Ovary (tissue), 10 donors: Measurements from ENCODE around the gene POPDC3. TPM values are rescaled to one million over a fixed set of nuclear protein-coding genes. Genes with fewer than 3 reads are reported as not detected.
A peak's percentile ranks its signal among the peaks of the same experiment; 100 is the strongest.
"Not testable (repeated sequence)": the region's sequence is repeated elsewhere in the genome, so short reads cannot be mapped to it uniquely, and the experiment has no call there.

ENCODE experiments used
- DNase-seq, 5 donors: peaks; one replicate each; pipeline ENCODE4 v3.0.0-alpha.2; 2019 to 2020
- H3K27ac ChIP-seq, 2 donors: fragments of 200-600 bp; one replicate each; pipeline versions ENCODE4 v1.5.1 to v1.8.0; 2019 to 2022
- H3K27me3 ChIP-seq: fragments of 200-600 bp; one replicate; pipeline ENCODE4 v1.8.0; 2022
- H3K36me3 ChIP-seq: fragments of 200-600 bp; sonication (generic); one replicate; pipeline ENCODE4 v1.5.1; 2019
- H3K4me1 ChIP-seq: one replicate; pipeline ENCODE4 v1.8.1; 2013; ENCODE audit warnings: mild to moderate bottlenecking, moderate library complexity; ENCODE audit not compliant: insufficient read depth
- H3K4me3 ChIP-seq: fragments of 200-600 bp; sonication (generic); one replicate; pipeline ENCODE4 v1.5.1; 2017
- H3K9me3 ChIP-seq, 2 donors: fragments of 200-600 bp in 1 of 2; sonication (generic) in 1 of 2; one replicate each; pipeline versions ENCODE4 v1.5.1 to v1.8.1; 2013 to 2019; ENCODE audit warnings: mild to moderate bottlenecking in 1 of 2, moderate library complexity in 1 of 2
- CTCF ChIP-seq, 3 donors: fragments of 450-650 bp in 2 of 3; fragments of 200-600 bp in 1 of 3; IDR thresholded peaks; one replicate each; pipeline versions ENCODE4 v1.5.1 to v1.8.0; 2016 to 2022; ENCODE audit warnings: antibody characterized with exemption in 3 of 3, mild to moderate bottlenecking in 1 of 3
- EP300 ChIP-seq: sonication (generic); formaldehyde crosslinking; IDR thresholded peaks from one replicate; pipeline ENCODE4 v1.6.1; 2017; ENCODE audit warnings: antibody characterized with exemption
- POLR2A ChIP-seq: fragments of 450-650 bp; IDR thresholded peaks from one replicate; pipeline ENCODE4 v1.6.1; 2017; ENCODE audit warnings: antibody characterized with exemption, mild to moderate bottlenecking, moderate library complexity
- WGBS, 3 donors: extraction: QIAGEN DNeasy Blood & Tissue Kit in 1 of 3; methylation state at CpG; one replicate each; pipeline versions ENCODE4 v1.1.5 to v1.1.7; 2013 to 2017; 5-methylcytosine and 5-hydroxymethylcytosine counted together
- intact Hi-C, 4 donors: fragments of 100-400 bp; cut with DNase I; formaldehyde crosslinking; loops; one replicate each; pipeline versions ENCODE4 v1.11.0 to v1.15.1; 2022 to 2023
- long read RNA-seq, 3 donors: library from polyadenylated mRNA in 2 of 3; unstranded in 2 of 3; transcript quantifications; one replicate each; pipeline ENCODE4 v2.0.0 and lab custom pipeline, GENCODE V29; 2021 to 2026
- polyA plus RNA-seq, 2 donors: library from polyadenylated mRNA; stranded (reverse); fragments of 200-250 nt in 1 of 2; fragments of 350-450 nt in 1 of 2; fragmentation: Illumina TruSeq in 1 of 2; extraction: RNeasy Lipid Tissue Mini Kit (QIAGEN cat#74804) in 1 of 2; gene quantifications; one replicate each; pipeline ENCODE4 v1.2.3, GENCODE V29; 2013 to 2014
- total RNA-seq, 7 donors: library from RNA; depleted of rRNA in 2 of 7; stranded (reverse); fragments of >200 nt in 2 of 7; fragmentation: NEBNext Ultra II Directional in 3 of 7; extraction: Animal tissue kit (Norgen Biotek cat#: 25700) in 3 of 7; gene quantifications; one replicate each; pipeline versions ENCODE4 v1.1.0 to v1.2.4, GENCODE V29; 2016 to 2023
- donor health status: DM: no; HTN: no; CAD: no; lungs with moderate emphysema.
- donor health status: DM: no; HTN: no; CAD: no.
- donor health status: Bipolar disorder and iron deficiency.
- donor health status: DM: yes; HTN: yes; CAD: no.
- donor health status: DM: no; HTN: no; CAD: no.
- donor health status: DM: yes; HTN: yes; CAD: no.

The POPDC3 gene
- total RNA-seq, result under 1 TPM in 1 of 7 donors, not detected in 6; 0.45 TPM
- 1 to 10 TPM in 1 of 2 donors, under 1 TPM in 1; 0.15 to 3.1 TPM for polyA plus RNA-seq
- long read RNA-seq, donor 1, partial matches to known transcripts, result 1 of 1 reads
- long read RNA-seq, donor 1, other reads (novel, unspliced or antisense), result 0 of 1 reads
- long read RNA-seq, donor 2, partial matches to known transcripts, result 0 of 8 reads
- long read RNA-seq, donor 2, other reads (novel, unspliced or antisense), result 0 of 8 reads
- long read RNA-seq, donor 3, result 0 reads

GRCh38 chr6:105179244-105180065 lies at the start of gene POPDC3:
Gene POPDC3, minus strand, starts transcription at chr6:105180014. Its CDS starts 18,105 bp downstream, at chr6:105161909.
- H3K4me1 ChIP-seq, result no peaks in the 10 kb centered on the region
- no peaks in the 10 kb centered on the region for H3K36me3 ChIP-seq
- DNase-seq, result peak in 1 of 5 donors; percentile 11
- intact Hi-C loops, result no loop called here
- H3K4me3 ChIP-seq, result peak within 1 kb of the TSS; percentile 29
- TF ChIP-seq POLR2A (no peak), CTCF (IDR thresholded peaks at IDR 0.05) (no peak), EP300 (no peak)
- no peaks in the 10 kb centered on the region for H3K27me3 ChIP-seq
- WGBS, 3 donors, result 3 to 5% (median 3%) methylated on average over 72 to 90 of the region's 90 CpGs
- H3K9me3 ChIP-seq, result no peaks in the 10 kb centered on the region
- no peak within 1 kb of the TSS for H3K27ac ChIP-seq

- Histone ChIP-seq H3K9me3 (no peaks in the 10 kb centered on the region), H3K27ac (no peak overlapping the region), H3K4me1 (no peaks in the 10 kb centered on the region), H3K36me3 (no peaks in the 10 kb centered on the region), H3K4me3 (no peak overlapping the region), H3K27me3 (no peaks in the 10 kb centered on the region)
- TF ChIP-seq CTCF (IDR thresholded peaks at IDR 0.05) (no peak), EP300 (no peak), POLR2A (no peak)
- DNase-seq, result no peak
- intact Hi-C loops, result no loop called here
- 85 to 87% (median 87%) methylated on average over 3 of the region's 3 CpGs for WGBS, 3 donors
Observed at GRCh38 chr6:105227295-105227767, 47.5 kb upstream of the POPDC3 start.

- Histone ChIP-seq H3K9me3 (no peaks in the 10 kb centered on the region), H3K27me3 (no peaks in the 10 kb centered on the region), H3K27ac (no peak overlapping the region), H3K4me3 (no peak overlapping the region), H3K36me3 (no peaks in the 10 kb centered on the region), H3K4me1 (no peaks in the 10 kb centered on the region)
- no peak for DNase-seq
- WGBS, 3 donors, result 51 to 59% (median 51%) methylated on average over 7 of the region's 7 CpGs
- no peak for TF ChIP-seq CTCF (IDR thresholded peaks at IDR 0.05)
- TF ChIP-seq EP300, result no peak
- TF ChIP-seq POLR2A, result no peak
- intact Hi-C loops, result no loop called here
Observed at GRCh38 chr6:105226598-105227294, 46.9 kb upstream of the POPDC3 start.

- intact Hi-C loops, result no loop called here
- no peak overlapping the region for H3K27ac ChIP-seq
- WGBS, 3 donors, result 75 to 95% (median 93%) methylated on average over 1 of the region's 1 CpG
- DNase-seq, result no peak
- no peak overlapping the region for H3K4me3 ChIP-seq
- H3K9me3 ChIP-seq, result no peaks in the 10 kb centered on the region
- no peaks in the 10 kb centered on the region for H3K4me1 ChIP-seq
- H3K36me3 ChIP-seq, result no peaks in the 10 kb centered on the region
- no peak for TF ChIP-seq CTCF (IDR thresholded peaks at IDR 0.05)
- TF ChIP-seq EP300, result no peak
- no peak for TF ChIP-seq POLR2A
- no peaks in the 10 kb centered on the region for H3K27me3 ChIP-seq
Observed at GRCh38 chr6:105223242-105223641, 43.4 kb upstream of the POPDC3 start.

GRCh38 chr6:105221219-105221618 lies 41.4 kb upstream of the POPDC3 start:
- 90 to 93% (median 91%) methylated on average over 2 of the region's 2 CpGs for WGBS, 3 donors
- H3K36me3 ChIP-seq, DNase-seq, intact Hi-C loops, H3K4me3 ChIP-seq, H3K27me3 ChIP-seq, H3K9me3 ChIP-seq, H3K27ac ChIP-seq, H3K4me1 ChIP-seq: not testable (repeated sequence)
